ENCODE measurements around the gene DGKD.

DNA sequence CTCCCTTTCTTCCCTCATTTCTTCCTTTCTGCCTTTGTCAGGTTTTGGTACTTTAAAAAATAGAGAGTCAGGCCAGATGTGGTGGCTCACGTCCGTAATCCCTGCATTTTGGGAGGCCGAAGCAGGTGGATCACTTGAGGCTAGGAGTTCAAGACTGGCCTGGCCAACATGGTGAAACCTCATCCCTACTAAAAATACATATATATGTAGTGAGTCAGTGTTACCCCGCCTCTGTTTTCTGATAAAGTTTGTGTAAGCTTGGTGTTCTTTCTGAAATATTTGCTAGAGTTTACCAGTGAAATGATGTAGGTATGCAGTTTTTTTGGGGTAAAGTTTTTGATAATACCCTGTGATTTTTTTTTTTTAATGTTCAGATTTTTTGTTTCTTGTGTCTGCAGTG lies 58.8 kb downstream of the DGKD start:
- TF ChIP-seq, protein P1, sequence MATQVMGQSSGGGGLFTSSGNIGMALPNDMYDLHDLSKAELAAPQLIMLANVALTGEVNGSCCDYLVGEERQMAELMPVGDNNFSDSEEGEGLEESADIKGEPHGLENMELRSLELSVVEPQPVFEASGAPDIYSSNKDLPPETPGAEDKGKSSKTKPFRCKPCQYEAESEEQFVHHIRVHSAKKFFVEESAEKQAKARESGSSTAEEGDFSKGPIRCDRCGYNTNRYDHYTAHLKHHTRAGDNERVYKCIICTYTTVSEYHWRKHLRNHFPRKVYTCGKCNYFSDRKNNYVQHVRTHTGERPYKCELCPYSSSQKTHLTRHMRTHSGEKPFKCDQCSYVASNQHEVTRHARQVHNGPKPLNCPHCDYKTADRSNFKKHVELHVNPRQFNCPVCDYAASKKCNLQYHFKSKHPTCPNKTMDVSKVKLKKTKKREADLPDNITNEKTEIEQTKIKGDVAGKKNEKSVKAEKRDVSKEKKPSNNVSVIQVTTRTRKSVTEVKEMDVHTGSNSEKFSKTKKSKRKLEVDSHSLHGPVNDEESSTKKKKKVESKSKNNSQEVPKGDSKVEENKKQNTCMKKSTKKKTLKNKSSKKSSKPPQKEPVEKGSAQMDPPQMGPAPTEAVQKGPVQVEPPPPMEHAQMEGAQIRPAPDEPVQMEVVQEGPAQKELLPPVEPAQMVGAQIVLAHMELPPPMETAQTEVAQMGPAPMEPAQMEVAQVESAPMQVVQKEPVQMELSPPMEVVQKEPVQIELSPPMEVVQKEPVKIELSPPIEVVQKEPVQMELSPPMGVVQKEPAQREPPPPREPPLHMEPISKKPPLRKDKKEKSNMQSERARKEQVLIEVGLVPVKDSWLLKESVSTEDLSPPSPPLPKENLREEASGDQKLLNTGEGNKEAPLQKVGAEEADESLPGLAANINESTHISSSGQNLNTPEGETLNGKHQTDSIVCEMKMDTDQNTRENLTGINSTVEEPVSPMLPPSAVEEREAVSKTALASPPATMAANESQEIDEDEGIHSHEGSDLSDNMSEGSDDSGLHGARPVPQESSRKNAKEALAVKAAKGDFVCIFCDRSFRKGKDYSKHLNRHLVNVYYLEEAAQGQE (IDR thresholded peaks at IDR 0.05; ENCODE audit: insufficient replicate concordance, low read depth), result no peak
- TF ChIP-seq, protein P2, sequence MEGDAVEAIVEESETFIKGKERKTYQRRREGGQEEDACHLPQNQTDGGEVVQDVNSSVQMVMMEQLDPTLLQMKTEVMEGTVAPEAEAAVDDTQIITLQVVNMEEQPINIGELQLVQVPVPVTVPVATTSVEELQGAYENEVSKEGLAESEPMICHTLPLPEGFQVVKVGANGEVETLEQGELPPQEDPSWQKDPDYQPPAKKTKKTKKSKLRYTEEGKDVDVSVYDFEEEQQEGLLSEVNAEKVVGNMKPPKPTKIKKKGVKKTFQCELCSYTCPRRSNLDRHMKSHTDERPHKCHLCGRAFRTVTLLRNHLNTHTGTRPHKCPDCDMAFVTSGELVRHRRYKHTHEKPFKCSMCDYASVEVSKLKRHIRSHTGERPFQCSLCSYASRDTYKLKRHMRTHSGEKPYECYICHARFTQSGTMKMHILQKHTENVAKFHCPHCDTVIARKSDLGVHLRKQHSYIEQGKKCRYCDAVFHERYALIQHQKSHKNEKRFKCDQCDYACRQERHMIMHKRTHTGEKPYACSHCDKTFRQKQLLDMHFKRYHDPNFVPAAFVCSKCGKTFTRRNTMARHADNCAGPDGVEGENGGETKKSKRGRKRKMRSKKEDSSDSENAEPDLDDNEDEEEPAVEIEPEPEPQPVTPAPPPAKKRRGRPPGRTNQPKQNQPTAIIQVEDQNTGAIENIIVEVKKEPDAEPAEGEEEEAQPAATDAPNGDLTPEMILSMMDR (IDR thresholded peaks at IDR 0.05; ENCODE audit: insufficient read depth, low read length), result no peak
- TF ChIP-seq POLR2AphosphoS5 (IDR thresholded peaks at IDR 0.05; ENCODE audit: low read depth) (no peak), SPI1 (IDR thresholded peaks at IDR 0.05; ENCODE audit: borderline replicate concordance, low read depth) (no peak)
